ENCODE measurements around the gene FOXS1. TPM values are rescaled to one million over a fixed set of nuclear protein-coding genes. Genes with fewer than 3 reads are reported as not detected.

FOXS1 gene
- total and polyA plus RNA-seq, 8 donors = 2.5 to 8.2 (median 5.5) TPM

- TF ChIP-seq CTCF (IDR thresholded peaks at IDR 0.05) = no peak
- Histone ChIP-seq H3K4me3 (no peak overlapping the region), H3K27ac (no peak overlapping the region), H3K4me1 (peaks cover 9 to 22% of the 10 kb centered on the region in 2 donors), H3K9me3 (no peaks in the 10 kb centered on the region), H3K36me3 (no peaks in the 10 kb centered on the region), H3K27me3 (peaks cover 13 to 53% of the 10 kb centered on the region in 2 donors)
- ATAC-seq (no peak), DNase-seq (no peak)
- intact Hi-C loops (cut with DNase I) = loop anchor here in 1 of 2 donors (10.0 kb wide), 1 partner anchor 235 kb away; no protein-coding TSS in a partner anchor
Measured at GRCh38 chr20:31859266-31859997, 14.0 kb upstream of the FOXS1 start.

GRCh38 chr20:31858760-31859083 lies 13.3 kb upstream of the FOXS1 start:
- peaks cover 13 to 53% of the 10 kb centered on the region in 2 donors for H3K27me3 ChIP-seq
- H3K9me3 ChIP-seq = no peaks in the 10 kb centered on the region
- intact Hi-C loops (cut with DNase I) = loop anchor here in 1 of 2 donors (10.0 kb wide), 1 partner anchor 236 kb away; no protein-coding TSS in a partner anchor
- ATAC-seq (no peak), DNase-seq (no peak)
- no peak overlapping the region for H3K27ac ChIP-seq
- no peak for TF ChIP-seq CTCF (IDR thresholded peaks at IDR 0.05)
- no peak overlapping the region for H3K4me3 ChIP-seq
- H3K4me1 ChIP-seq = peaks cover 9 to 22% of the 10 kb centered on the region in 2 donors
- H3K36me3 ChIP-seq = no peaks in the 10 kb centered on the region

GRCh38 chr20:31857861-31858759 lies 12.7 kb upstream of the FOXS1 start:
- intact Hi-C loops (cut with DNase I) = loop anchor here in 1 of 2 donors (10.0 kb wide), 1 partner anchor 237 kb away; no protein-coding TSS in a partner anchor
- Histone ChIP-seq H3K27ac (no peak overlapping the region), H3K27me3 (peaks cover 13 to 53% of the 10 kb centered on the region in 2 donors), H3K4me1 (peaks cover 9 to 22% of the 10 kb centered on the region in 2 donors), H3K36me3 (no peaks in the 10 kb centered on the region), H3K9me3 (no peaks in the 10 kb centered on the region), H3K4me3 (no peak overlapping the region)
- no peak for TF ChIP-seq CTCF (IDR thresholded peaks at IDR 0.05)
- no peak for DNase-seq
- no peak for ATAC-seq

GRCh38 chr20:31856516-31856915 lies 11.1 kb upstream of the FOXS1 start:
- TF ChIP-seq CTCF (IDR thresholded peaks at IDR 0.05) = no peak
- no peak overlapping the region for H3K27ac ChIP-seq
- no peak for ATAC-seq
- H3K4me3 ChIP-seq = no peak overlapping the region
- no peak for DNase-seq
- H3K9me3 ChIP-seq = no peaks in the 10 kb centered on the region
- H3K27me3 ChIP-seq = peaks cover 13 to 59% of the 10 kb centered on the region in 2 donors
- no peaks in the 10 kb centered on the region for H3K36me3 ChIP-seq
- H3K4me1 ChIP-seq = peaks cover 9 to 22% of the 10 kb centered on the region in 2 donors
- intact Hi-C loops (cut with DNase I) = loop anchor here in 1 of 2 donors (10.0 kb wide), 1 partner anchor 238 kb away; no protein-coding TSS in a partner anchor

GRCh38 chr20:31853481-31853880 lies 8.1 kb upstream of the FOXS1 start:
- H3K27ac ChIP-seq = no peak overlapping the region
- no peak overlapping the region for H3K4me3 ChIP-seq
- intact Hi-C loops (cut with DNase I) = loop anchor here in 1 of 2 donors (5.0 to 10.0 kb wide), 3 partner anchors 99 to 241 kb away; partner anchors contain the start of gene PDRG1
- ATAC-seq (no peak), DNase-seq (no peak)
- no peak for TF ChIP-seq CTCF (IDR thresholded peaks at IDR 0.05)
- H3K36me3 ChIP-seq = no peaks in the 10 kb centered on the region
- H3K27me3 ChIP-seq = peaks cover 7 to 59% of the 10 kb centered on the region in 2 donors
- no peaks in the 10 kb centered on the region for H3K9me3 ChIP-seq
- peaks cover 0 to 5% of the 10 kb centered on the region in 2 donors for H3K4me1 ChIP-seq

All from left lung (tissue), 10 donors.